GM12878 (cell line): Measurements from ENCODE around the gene CD27. TPM values are rescaled to one million over a fixed set of nuclear protein-coding genes. Genes with fewer than 3 reads are reported as not detected.

Experiments used
- ATF7 ChIP-seq: fragments of 450-650 bp; IDR thresholded peaks from 2 replicates; pipeline ENCODE4 v1.6.1; 2016; ENCODE audit warnings: low read depth, mild to moderate bottlenecking
- EP300 ChIP-seq, 2 experiments: fragments of 150-350 bp in 1 of 2; IDR thresholded peaks; 2 replicates each; pipeline ENCODE4 v1.6.1; 2011 to 2012; ENCODE audit warnings: low read depth in 2 of 2, low read length in 2 of 2, borderline replicate concordance in 1 of 2, improper control_type of control experiment in 1 of 2, inconsistent platforms in 1 of 2; ENCODE audit not compliant: control insufficient read depth in 1 of 2
- HCFC1 ChIP-seq: fragments of 150-350 bp; IDR thresholded peaks from 2 replicates; pipeline ENCODE4 v1.6.1; 2014; ENCODE audit warnings: low read length
- IRF3 ChIP-seq: fragments of 450-650 bp; IDR thresholded peaks from 2 replicates; pipeline ENCODE4 v1.6.1; 2014; ENCODE audit warnings: mild to moderate bottlenecking
- MTA3 ChIP-seq: IDR thresholded peaks from 2 replicates; pipeline ENCODE4 v1.6.1; 2012; ENCODE audit warnings: low read length, inconsistent platforms, borderline replicate concordance
- NFIC ChIP-seq: IDR thresholded peaks from 2 replicates; pipeline ENCODE4 v1.6.1; 2012; ENCODE audit warnings: low read depth, mild to moderate bottlenecking, inconsistent platforms, low read length, moderate library complexity
- NR2F1 ChIP-seq: fragments of 450-650 bp; conservative IDR thresholded peaks from 2 replicates; pipeline ENCODE4 v1.6.1; 2017; ENCODE audit warnings: mild to moderate bottlenecking
- POLR2A ChIP-seq: IDR thresholded peaks from 2 replicates; pipeline ENCODE4 v1.6.1; 2011; ENCODE audit warnings: low read depth, mild to moderate bottlenecking, low read length
- SIN3A ChIP-seq: IDR thresholded peaks from 2 replicates; pipeline ENCODE4 v1.6.1; 2012; ENCODE audit warnings: low read depth, low read length, improper control_type of control experiment
- SUPT20H ChIP-seq: IDR thresholded peaks from 2 replicates; pipeline ENCODE4 v1.6.1; 2011; ENCODE audit warnings: low read depth, mild to moderate bottlenecking, low read length, moderate library complexity, borderline replicate concordance; ENCODE audit not compliant: control insufficient read depth
- USF1 ChIP-seq: IDR thresholded peaks from 2 replicates; pipeline ENCODE4 v1.6.1; 2011; ENCODE audit warnings: borderline replicate concordance, low read depth, mild to moderate bottlenecking, moderate library complexity, mixed read lengths, low read length; ENCODE audit not compliant: insufficient read depth; ENCODE audit errors: extremely low read length
- ZBTB33 ChIP-seq: fragments of 450-650 bp; IDR thresholded peaks from 2 replicates; pipeline ENCODE4 v1.6.1; 2017; ENCODE audit warnings: mild to moderate bottlenecking
- ZNF274 ChIP-seq: IDR thresholded peaks from one replicate; pipeline ENCODE4 v1.8.0; 2011; ENCODE audit not compliant: insufficient read length, insufficient read depth
- ZZZ3 ChIP-seq: IDR thresholded peaks from 2 replicates; pipeline ENCODE4 v1.6.1; 2011; ENCODE audit warnings: low read depth; ENCODE audit not compliant: control insufficient read depth, insufficient read length
- polyA plus RNA-seq, 11 experiments: library from polyadenylated mRNA; depleted of rRNA in 4 of 11; unstranded in 6 of 11; stranded (reverse) in 5 of 11; fragments of >200 nt; fragmentation: Nextera tagmentation in 4 of 11; fragmentation: Illumina TruSeq in 1 of 11; extraction: Ambion mirVana in 4 of 11; extraction: Trizol in 1 of 11; gene quantifications; 1 replicate in 1 of 11; 2 replicates in 10 of 11; pipeline versions ENCODE4 v1.2.1 to v1.2.3, GENCODE V29; 2011 to 2016; ENCODE audit warnings: inconsistent platforms in 2 of 11, missing spikeins in 2 of 11, low read depth in 1 of 11
- total RNA-seq, 4 experiments: library from RNA; depleted of rRNA in 3 of 4; stranded (reverse); fragments of >200 nt in 3 of 4; fragmentation: Illumina TruSeq in 1 of 4; extraction: Trizol in 1 of 4; gene quantifications; 2 replicates each; pipeline versions ENCODE4 v1.2.1 to v1.2.3, GENCODE V29; 2013 to 2021
- TF ChIP-seq, protein P1 (sequence below): fragments of 450-650 bp; formaldehyde crosslinking; IDR thresholded peaks from 2 replicates; pipeline ENCODE4 v1.4.0; 2020; ENCODE audit warnings: mild to moderate bottlenecking, moderate library complexity
- TF ChIP-seq, protein P2 (sequence below): fragments of 450-650 bp; IDR thresholded peaks from 2 replicates; pipeline ENCODE4 v1.6.1; 2017; ENCODE audit warnings: mild to moderate bottlenecking, moderate library complexity

CD27 gene
- total and polyA plus RNA-seq, 10 of the 15 experiments (the other 5 are each of a cell fraction or from before 2014, with no cell fraction given) = 4.9 to 184 (median 106) TPM

- TF ChIP-seq, protein P1, sequence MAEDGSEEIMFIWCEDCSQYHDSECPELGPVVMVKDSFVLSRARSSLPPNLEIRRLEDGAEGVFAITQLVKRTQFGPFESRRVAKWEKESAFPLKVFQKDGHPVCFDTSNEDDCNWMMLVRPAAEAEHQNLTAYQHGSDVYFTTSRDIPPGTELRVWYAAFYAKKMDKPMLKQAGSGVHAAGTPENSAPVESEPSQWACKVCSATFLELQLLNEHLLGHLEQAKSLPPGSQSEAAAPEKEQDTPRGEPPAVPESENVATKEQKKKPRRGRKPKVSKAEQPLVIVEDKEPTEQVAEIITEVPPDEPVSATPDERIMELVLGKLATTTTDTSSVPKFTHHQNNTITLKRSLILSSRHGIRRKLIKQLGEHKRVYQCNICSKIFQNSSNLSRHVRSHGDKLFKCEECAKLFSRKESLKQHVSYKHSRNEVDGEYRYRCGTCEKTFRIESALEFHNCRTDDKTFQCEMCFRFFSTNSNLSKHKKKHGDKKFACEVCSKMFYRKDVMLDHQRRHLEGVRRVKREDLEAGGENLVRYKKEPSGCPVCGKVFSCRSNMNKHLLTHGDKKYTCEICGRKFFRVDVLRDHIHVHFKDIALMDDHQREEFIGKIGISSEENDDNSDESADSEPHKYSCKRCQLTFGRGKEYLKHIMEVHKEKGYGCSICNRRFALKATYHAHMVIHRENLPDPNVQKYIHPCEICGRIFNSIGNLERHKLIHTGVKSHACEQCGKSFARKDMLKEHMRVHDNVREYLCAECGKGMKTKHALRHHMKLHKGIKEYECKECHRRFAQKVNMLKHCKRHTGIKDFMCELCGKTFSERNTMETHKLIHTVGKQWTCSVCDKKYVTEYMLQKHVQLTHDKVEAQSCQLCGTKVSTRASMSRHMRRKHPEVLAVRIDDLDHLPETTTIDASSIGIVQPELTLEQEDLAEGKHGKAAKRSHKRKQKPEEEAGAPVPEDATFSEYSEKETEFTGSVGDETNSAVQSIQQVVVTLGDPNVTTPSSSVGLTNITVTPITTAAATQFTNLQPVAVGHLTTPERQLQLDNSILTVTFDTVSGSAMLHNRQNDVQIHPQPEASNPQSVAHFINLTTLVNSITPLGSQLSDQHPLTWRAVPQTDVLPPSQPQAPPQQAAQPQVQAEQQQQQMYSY (CRISPR knock-in tag) = no peak
- TF ChIP-seq IRF3 (no peak; the same call in 1 of the 2 replicates), NFIC (peak; percentile 72; the same call in 1 of the 2 replicates), SIN3A (no peak), HCFC1 (peak; percentile 17; the same call in 1 of the 2 replicates), EP300 (IDR thresholded peaks at IDR 0.05; ENCODE audit: borderline replicate concordance in 1 of 2, control insufficient read depth in 1 of 2, low read depth in 2 of 2, low read length in 2 of 2) (peak; percentile 63 to 88; a peak in 3 of 4 replicates), ZBTB33 (no peak), MTA3 (no peak; the same call in 1 of the 2 replicates), POLR2A (peak; percentile 72), NR2F1 (peak; percentile 40; the same call in 1 of the 2 replicates), SUPT20H (no peak), ZZZ3 (no peak), ZNF274 (no peak), ATF7 (peak; percentile 77), USF1 (no peak)
- TF ChIP-seq, protein P2, sequence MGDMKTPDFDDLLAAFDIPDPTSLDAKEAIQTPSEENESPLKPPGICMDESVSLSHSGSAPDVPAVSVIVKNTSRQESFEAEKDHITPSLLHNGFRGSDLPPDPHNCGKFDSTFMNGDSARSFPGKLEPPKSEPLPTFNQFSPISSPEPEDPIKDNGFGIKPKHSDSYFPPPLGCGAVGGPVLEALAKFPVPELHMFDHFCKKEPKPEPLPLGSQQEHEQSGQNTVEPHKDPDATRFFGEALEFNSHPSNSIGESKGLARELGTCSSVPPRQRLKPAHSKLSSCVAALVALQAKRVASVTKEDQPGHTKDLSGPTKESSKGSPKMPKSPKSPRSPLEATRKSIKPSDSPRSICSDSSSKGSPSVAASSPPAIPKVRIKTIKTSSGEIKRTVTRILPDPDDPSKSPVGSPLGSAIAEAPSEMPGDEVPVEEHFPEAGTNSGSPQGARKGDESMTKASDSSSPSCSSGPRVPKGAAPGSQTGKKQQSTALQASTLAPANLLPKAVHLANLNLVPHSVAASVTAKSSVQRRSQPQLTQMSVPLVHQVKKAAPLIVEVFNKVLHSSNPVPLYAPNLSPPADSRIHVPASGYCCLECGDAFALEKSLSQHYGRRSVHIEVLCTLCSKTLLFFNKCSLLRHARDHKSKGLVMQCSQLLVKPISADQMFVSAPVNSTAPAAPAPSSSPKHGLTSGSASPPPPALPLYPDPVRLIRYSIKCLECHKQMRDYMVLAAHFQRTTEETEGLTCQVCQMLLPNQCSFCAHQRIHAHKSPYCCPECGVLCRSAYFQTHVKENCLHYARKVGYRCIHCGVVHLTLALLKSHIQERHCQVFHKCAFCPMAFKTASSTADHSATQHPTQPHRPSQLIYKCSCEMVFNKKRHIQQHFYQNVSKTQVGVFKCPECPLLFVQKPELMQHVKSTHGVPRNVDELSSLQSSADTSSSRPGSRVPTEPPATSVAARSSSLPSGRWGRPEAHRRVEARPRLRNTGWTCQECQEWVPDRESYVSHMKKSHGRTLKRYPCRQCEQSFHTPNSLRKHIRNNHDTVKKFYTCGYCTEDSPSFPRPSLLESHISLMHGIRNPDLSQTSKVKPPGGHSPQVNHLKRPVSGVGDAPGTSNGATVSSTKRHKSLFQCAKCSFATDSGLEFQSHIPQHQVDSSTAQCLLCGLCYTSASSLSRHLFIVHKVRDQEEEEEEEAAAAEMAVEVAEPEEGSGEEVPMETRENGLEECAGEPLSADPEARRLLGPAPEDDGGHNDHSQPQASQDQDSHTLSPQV = peak; percentile 83; the same call in 1 of the 2 replicates
These were observed 16.9 kb downstream of the CD27 start (continued) for GRCh38 chr12:6461401-6462233.
